ENCODE measurements around the gene RNASE3.
"Not testable (repeated sequence)": the region's sequence is repeated elsewhere in the genome, so short reads cannot be mapped to it uniquely, and the experiment has no call there.

RNASE3 gene

DNA sequence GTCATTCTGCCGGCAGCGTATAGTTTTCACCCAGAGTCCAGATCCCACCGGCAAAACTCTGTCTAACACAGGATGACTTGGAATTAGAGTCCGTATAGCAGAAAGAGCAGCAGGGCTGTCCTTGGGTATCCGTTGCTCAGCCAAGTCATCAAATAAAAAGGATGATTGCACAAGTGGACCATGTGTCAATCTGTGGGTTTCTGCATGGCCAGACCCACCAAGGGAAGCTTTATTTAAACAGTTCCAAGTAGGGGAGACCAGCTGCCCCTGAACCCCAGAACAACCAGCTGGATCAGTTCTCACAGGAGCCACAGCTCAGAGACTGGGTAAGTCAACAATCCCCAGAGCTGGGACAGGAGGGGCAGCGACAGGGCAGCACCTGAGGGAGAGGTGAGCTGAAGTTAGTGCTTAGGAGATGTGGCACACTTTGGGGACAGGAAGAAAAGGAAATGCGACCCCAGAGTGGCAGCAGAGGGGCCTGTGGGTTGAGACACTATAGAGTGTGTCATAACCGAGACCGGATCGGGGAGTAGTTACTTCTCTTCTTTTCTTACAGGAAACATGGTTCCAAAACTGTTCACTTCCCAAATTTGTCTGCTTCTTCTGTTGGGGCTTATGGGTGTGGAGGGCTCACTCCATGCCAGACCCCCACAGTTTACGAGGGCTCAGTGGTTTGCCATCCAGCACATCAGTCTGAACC is at the start of gene RNASE3:
TSS of gene RNASE3 (plus strand) at position 260 of the 700 bp plus-strand sequence. CDS start at position 562, 302 bp downstream.
- DNase-seq, result not testable (repeated sequence)

DNA sequence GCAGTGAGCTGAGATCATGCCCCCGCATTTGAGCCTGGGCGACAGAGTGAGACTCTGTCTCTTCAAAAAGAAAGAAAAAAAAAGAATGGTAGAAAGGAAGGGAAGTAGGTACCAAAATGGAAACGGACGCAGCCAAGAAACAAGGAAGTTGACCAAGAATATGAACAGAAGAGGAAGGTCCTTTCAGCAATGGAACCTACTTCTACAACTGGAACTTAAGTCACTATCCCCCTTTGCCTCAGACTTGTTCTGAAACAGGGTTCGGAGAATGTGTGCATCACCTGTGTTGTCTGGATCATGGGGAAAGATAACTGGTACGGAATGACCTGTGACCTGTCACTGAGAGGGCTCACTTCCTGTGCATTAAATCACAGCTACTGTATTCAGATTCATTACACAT is 44.6 kb upstream of the RNASE3 start:
- DNase-seq, result no peak

DNA sequence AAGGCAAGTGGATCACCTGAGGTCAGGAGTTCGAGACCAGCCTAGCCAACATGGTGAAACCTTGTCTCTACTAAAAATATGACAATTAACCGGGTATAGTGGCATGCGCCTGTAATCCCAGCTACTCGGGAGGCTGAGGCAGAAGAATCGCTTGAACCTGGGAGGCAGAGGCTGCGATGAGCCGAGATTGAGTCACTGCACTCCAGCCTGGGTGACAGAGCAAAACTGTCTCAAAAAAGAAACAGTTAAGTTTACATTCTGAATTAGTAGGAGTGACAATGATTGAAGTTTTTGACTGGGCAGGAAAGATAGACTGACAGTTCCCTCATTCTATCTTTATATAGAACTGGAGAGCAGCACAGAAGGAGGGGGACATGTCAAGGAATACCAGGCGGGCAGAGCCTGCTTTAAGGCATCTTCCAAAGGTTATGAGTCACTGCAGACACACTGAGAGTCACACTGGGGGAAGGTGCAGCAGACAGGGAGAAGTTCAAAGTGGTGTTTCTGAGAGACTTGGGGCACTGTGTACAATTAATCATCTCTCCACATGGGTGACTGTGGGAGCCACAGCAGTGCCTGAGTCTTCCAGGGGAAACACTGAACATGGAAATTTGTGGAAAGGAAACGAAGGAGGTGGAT is 42.8 kb upstream of the RNASE3 start:
- no peak for DNase-seq

DNA sequence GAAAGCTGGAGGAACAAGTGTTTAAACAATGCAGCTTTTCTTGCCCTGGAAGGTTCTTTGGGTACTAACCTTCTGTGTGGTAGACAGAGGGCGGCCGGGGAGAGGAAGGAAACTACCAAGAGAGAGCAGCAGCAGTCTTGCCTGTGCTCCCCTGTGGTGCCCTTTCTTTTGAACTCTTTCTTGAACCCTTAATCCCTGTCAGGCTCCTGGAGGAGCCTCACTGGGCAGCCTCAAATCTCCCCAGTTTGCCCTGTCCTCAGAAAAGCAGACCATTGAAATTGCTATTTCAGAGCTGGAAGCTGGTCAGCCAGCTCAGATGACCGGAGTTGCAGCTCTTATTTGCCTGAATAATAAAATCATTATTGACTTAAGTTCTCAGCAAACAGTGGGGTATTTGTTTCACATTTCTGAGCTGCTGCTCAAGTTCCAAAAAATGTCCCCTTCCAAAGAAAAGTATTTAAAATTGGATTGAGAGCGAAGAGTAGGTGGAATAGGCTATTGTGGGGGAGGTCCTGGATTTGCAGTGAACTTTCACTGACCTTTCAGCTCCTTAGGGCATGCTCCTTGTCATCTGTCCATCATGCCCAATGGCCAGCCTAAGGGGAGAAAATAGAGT is 42.1 kb upstream of the RNASE3 start:
- DNase-seq, result peak; percentile 4

DNA sequence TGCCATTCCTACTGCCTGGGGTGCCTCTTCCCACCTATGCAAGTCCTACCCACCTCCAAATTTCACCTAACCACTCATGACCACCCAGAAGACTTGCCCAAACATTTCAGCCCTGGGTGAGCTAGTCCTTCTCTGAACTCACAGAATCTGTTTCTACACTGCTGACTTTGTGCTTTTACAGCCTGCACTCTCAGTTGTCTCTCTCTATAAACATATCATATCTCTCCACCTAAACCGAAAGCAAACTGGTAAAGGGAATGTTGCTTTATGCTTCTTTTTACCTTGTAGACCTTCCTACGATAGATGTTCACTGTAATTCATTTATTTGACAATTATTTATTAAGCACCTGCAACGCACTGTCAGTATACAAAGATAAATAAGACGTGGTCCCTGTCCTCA is 38.1 kb upstream of the RNASE3 start:
- DNase-seq, result no peak

DNA sequence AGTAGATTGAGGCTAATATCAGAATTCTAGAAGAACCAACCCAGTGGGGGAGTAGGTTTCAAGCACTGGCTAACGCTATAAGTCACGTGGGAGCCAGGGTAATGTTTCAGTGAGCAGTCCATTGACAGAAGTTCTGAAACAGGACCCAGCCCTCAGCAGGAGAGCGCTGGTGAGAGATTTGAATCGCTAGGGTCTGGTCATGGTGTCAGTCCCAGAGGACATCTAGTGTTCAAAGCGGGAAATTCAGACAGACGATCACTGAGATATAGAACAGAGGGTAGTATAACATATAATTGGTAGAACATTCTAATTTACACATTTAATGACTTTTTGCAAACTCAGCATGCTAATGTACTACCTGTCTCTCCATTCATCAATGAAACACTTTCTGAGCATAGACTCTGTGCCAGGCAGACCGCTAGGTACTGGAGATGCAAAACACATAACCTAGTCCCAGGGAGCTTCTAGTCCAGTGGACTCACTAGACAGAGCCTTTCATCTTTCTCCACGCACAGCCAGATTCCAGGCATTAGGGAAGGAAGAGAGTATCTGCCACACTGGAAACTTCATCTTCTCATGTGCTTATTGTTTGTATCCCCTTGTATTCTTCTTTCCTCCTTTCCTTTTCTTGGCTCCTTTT is 35.4 kb upstream of the RNASE3 start:
- DNase-seq, result peak; percentile 51

DNA sequence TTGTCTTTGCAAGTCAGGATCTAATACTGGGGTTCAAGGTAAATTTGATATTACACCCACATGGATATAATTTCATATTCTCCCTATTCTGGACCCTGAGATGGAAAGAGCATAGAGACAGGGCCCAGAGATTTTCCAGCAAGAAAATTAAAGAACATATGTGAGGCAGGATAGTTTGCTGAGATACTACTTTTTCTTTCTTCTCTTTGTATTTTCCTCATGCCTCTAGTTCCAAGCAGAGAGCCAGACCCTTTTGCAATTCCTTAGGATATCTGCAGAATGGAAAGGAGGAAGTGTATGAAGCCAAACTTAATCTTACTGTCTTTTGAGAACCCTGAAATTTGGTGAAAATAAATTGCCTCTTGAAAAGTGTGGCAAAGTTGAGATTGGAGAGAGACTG is 34.0 kb upstream of the RNASE3 start:
- DNase-seq, result no peak

DNA sequence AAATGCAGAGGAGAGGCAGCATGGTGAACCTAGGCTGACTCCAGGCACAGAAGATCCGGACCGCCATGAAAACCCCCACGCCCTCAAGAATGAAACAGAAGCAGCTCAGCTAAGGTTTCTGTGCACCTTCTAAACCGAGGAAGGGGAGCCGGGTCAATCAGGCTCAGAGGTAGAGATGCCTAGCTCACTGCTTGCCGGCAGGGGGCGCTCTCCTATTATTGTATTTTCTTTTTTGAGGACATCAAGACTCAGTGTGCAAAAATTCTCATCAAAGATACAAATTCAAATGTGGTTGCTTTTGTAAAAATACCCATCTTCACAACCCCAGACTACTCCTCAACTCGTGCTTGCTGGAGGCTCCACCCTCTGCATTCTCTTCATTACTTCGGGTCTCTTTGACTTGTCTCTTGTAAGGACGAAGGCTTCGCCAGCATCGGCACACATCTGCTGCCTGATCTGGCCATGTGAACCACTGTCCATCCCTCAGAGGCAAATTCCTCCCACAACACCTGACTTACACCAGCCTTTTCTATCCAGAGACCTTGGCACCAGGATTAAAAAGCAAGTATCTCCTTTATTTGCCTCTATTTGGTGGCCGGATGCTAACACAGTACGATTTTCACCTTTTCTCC is 33.4 kb upstream of the RNASE3 start:
- DNase-seq, result peak; percentile 52

DNA sequence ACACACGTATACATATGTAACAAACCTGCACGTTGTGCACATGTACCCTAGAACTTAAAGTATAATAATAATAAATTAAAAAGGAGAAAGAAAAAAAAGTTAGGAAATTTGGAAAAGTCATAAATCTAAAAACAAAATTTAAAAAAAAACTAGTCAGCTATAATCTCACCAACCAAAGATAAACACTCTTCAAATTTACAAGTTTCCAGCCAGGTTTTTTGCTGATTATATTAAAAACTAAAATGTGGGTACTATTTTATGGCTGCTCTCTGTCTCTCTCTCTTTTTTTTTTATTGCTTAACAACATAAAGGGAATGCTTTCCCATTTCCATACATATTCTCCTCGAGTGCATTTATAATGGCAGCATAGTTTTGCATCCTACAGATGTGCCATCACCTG is 25.0 kb upstream of the RNASE3 start:
- DNase-seq, result no peak

DNA sequence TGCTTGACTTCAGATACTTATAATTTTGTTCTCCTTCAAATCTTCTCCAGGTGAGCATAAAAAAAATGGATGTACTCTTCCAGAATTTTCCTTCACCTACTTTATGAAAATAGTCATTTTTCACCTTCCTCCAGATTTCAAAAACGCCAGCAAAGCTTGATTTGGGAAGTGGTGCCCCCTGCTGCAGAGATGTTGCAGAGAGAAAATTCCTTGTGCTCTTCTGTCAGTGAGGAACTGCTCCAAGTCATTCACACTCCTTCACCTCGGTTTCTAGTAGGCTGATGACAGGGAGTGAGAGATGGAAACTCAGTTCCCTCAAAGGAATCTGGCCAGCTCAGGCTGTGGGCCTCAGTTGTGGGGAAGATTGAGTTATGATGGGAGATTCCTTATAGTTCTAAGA is 24.2 kb upstream of the RNASE3 start:
- peak; percentile 3 for DNase-seq

DNA sequence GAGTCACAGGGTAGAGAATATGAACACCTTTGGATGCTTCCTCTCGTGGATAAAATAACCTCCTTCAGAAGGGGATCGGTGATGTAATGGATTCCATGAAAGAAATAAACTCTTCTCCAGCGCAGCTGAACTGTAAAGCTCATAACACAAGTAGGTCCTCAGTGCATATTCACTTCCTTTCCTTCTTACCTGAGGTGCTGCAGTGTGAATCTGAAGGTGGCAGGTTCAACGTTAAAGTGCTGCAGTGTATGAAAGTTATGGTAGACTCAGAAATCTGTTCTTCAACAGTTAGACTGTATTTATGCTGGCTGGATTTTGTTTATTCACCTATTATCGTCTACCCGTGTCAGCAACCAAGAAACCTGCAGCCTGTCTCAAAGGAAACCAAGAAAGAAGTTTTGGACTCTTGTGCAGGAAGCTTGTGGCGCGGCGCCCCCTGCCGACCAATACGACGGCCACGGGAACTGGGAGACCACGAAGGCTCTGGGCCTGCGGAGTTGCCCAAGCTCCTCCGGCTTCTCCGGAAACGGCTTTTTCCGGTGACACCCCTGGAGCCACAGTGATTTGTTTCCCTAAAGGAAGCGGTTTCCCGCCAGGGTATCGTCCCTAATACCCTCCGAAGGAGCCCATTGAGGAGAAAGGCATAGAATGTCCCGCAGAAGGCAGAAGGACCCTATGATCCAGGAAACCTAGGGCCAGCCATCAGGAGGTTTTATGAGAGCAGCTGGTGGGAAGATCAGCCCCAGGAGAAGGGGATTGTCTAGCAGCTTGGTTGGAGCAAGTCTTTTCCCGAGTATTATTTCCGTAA is 17.6 kb upstream of the RNASE3 start:
- DNase-seq, result peak; percentile 17

DNA sequence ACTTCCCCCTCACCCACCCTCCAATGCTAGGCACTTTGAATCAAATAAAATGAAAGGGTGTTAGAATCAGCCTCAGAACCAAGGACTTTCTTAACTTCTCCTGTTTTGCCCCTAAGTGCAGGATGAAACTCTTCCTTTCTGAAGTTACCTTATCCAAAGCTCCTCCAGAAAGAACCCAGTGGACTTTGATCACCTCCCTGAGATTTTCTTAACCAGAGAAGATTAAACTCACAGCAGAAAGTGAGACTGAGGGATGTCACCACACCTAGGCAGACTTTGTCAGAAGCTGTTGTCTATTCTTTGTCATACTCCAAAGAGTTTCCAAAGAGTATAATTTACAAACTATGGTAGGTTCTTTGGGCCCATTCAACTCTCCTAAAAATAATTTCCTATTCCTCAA is 14.2 kb upstream of the RNASE3 start:
- no peak for DNase-seq

DNA sequence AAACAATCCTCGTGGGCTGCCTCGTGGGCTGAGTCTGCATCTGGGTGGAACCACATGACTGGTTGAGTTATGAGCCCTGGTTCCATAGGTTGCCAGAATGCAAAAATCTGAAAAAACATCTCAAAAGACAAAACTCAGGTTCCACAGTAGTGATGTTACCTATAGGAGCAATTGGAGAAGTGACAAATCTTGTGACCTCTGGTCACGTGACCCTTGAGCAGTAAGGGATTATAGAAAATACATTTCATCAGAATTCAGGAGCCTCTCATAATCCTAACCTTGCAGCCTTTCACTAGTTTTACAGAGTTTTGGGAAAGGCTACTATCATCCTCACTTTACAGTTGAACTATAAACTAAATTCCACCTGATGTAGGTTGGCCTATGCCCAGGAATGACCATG is 12.5 kb upstream of the RNASE3 start:
- no peak for DNase-seq

DNA sequence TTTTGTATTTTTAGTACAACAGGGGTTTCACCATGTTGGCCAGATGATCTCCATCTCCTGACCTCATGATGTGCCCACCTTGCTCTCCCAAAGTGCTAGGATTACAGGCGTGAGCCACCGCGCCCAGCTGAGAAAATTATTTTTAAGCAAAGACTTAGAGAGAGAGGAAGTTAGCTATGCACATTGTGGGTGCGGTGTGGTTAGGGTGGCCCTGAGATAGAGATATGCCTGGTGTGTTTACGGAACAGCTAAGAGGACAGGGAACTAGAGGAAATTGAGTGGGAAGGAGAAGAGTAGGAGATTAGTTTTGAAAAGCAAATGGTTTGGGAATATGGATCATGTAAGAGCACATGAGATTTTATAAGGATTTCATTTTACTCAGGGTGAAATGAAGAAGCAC is 10.0 kb upstream of the RNASE3 start:
- DNase-seq, result not testable (repeated sequence)

DNA sequence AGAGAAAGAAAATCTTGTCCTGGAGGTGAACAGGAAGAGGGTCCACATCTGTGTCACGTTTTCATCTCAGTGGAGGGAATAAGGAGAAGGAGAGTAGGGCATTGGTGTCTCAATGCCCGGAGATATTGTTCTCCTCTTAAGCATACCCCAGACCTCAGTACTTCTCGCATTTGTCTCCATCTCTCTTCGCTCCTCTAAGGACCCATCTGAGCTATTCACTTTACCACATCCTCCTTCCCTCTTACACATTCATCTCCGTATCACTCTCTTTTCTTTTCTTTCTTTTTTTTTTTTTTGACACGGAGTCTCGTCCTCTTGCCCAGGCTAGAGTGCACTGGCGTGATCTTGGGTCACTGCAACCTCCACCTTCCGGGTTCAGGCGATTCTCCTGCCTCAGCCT is 8.4 kb upstream of the RNASE3 start:
- not testable (repeated sequence) for DNase-seq

DNA sequence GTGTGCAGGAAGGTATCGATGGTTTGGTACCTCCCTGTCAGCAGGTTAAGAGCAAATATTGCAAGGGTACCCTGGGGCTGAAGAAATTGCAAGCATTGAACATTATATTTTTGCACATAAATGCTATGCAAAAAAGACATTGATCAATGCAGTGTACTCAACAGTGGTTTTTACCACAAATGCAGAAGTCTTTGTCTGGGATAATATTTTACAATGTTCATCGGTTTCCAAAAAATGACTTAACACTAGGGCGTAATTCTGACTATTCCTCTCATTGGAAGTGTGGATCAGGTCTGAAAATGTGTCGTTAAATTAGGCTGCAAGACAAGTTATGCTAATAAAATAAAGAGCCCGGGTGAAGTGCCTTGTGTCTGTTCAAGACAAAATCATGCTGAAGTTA is 2.8 kb upstream of the RNASE3 start:
- not testable (repeated sequence) for DNase-seq

DNA sequence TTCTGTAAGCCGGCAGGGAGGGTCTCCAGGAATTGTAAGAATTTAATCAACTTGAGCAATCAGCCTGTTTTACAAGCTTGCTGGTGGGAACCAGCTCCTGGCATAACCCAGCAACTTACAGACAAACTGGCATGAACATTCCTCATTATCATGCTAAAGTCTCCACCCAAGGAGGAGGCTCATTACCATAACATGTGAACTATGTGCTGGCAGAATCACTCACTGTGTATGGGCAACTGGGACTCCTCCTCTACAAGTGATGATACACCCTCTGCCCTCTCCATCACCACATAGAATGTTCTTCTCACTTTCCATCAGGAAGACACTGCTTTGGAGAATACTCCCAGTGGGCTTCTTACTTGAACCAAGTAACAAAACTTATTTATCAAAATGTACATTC is 4.1 kb downstream of the RNASE3 start:
- DNase-seq, result not testable (repeated sequence)

DNA sequence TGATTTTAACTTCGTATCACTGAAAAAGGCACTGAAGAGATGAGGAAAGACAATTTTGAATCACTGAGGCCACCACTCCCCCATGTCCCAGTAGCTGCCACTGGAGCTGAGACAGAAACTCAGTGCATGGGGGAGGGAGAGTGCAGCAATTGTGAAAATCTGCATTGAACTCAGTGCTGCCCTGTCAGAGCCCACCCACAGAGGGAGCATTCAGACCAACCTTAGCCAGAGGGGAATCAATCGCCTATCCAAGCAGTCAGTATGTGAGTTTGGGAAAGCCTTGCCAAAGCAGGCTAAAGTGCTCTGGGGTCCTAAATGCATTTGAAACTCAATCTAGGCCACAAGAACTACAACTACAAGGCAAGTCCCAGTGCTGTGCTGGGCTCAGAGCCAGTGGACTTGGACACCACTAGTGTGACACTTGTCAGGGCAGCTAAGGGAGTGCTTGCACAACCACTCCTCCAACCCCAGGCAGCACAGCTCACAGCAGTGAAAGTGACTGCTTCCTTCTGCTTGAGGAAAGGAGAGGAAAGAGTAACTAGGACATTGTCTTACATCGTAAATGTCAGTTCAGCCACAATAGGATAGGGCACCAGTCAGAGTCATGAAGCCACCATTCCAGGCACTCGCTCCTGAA is 13.3 kb downstream of the RNASE3 start:
- no peak for DNase-seq

DNA sequence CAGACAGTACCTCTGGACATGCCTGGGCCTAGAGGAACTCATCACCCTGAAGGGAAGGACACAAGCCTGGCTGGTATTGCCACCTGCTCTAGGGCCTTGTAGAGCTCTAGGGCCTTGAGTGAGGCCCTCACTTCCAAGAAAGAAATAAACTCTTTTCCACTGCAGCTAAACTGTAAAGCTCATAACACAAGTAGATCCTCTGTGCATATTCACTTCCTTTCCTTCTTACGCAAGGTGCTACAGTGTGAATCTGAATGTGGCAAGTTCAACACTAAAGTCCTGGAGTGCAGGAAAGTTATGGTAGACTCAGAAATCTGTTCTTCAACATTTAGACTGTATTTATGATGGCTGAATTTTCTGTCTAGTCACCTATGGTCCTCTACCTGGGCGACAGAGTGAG is 14.5 kb downstream of the RNASE3 start:
- no peak for DNase-seq

DNA sequence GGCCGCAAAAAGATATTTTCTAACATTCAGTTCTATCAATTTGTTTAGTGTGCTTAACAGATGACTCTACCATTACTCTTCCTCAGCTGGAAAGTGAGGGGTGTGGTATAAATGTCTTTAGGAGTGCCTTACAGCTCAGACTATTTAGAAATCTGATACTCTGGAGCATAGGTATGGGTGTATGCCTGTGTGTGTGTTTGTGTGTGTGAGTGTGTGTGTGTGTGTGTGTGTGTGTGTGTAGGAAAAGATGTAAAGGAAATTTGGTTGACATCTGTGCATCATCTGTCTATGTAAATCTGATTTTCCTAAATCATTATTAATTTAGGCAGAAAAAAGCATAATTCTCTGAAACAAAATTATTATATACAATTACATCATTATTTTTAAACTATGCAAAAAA is 16.0 kb downstream of the RNASE3 start:
- no peak for DNase-seq

DNA sequence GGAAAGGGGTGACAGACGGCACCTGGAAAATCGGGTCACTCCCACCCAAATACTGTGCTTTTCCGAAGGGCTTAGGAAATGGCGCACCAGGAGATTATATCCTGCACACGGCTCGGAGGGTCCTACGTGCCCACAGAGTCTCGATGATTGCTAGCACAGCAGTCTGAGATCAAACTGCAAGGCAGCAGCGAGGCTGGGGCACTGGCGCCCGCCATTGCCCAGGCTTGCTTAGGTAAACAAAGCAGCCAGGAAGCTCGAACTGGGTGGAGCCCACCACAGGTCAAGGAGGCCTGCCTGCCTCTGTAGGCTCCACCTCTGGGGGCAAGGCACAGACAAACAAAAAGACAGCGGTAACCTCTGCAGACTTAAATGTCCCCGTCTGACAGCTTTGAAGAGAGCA is 19.6 kb downstream of the RNASE3 start:
- DNase-seq, result not testable (repeated sequence)

Data from SHP77 treated with DMSO at 0.1 percent for 48 hours (cell line).